ENCODE data around the gene TMEM156.
"Not testable (repeated sequence)": the region's sequence is repeated elsewhere in the genome, so short reads cannot be mapped to it uniquely, and the experiment has no call there.

The TMEM156 gene

DNA sequence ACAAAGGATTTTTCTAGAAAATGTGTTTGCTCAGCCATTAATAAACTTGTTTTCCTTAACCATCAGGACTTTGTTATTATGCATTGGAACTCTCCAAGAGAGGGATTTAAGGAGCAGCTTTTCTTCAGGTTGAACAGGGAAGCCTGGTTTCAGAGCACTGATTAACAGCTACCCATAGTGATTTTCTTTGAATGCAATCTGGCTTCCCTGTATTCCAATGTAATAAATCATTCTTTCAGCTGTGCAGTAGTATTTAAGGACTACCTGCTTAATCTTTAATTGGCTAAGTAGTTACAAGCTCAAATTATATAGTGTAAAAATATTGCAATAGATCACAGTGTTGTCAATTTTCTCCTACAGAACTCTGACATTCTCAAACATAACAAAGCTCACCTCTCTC is 77.5 kb downstream of the TMEM156 start:
- no peak for DNase-seq

DNA sequence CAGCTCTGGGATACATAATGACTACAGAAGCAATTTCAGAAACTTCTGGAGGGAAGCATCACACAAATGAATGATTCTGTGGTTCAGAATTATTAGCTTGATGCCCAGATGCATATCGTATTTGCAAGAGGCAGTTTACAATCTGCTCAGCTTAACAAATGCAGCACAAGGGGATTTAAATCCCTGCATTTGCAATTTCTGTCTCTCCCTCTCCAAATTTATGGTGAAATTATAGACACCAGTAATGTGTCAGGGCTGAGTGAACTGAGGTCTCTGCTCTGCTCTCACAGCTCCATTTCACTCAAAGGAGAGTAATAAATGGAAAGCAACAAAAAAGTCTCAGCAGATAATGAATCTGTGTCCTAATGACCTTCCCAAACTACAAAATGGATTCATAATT is 80.2 kb downstream of the TMEM156 start:
- DNase-seq = no peak

DNA sequence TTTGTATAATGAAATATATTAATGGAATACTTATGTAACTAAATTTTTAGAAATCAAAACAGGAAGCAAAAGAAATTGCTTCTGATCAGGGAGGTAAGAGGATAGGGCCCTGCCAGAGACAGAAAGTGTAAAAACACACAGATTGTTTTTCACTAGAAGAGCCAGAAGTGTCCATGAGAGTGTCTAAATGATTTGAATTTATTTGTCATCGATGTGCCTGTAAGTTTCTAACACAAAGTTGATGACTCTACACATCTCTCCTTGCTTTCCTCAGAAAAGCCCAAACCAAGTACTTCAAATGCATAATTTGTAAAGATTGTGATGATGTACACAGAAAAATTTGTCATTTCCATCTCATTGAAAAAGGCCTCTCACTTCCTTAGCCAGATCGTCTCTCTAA is 80.6 kb downstream of the TMEM156 start:
- no peak for DNase-seq

DNA sequence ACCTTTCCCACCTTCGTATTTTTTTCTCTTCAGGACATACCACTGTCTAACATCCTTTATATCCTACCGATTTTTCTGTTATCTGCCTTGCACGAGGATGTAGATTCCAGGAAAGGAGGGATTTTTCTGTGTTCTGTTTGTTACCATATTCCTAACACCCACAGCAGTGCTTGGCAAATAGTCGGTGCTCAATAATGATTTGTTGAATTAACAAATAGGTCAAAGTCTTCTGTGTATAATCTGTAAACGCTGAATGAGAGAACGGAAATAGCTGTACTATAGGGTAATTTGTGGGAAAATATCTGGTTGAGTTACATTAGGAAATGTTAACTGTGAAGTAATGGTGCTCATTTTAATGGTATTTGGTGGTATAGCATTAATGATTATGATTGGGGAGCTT is 81.5 kb downstream of the TMEM156 start:
- no peak for DNase-seq

DNA sequence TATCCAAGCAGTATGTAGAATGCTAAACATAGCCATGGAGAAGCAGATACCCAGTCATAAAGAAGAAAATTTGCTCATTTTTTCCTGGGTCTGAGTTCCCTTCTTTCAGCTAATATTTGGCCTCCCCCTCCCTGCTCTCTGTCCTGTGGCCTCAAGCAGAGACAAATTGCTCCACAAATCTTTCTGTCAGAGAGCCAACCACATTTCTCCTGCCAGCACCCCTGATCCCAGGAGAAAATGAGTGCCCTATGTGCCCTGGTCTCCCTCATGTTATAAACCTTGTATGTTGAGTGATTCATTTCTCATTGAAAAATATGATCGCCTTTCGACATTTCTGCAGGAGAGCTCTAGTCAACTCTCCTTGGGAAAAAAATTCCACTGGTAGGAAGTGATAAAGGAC is 82.0 kb downstream of the TMEM156 start:
- DNase-seq = no peak

DNA sequence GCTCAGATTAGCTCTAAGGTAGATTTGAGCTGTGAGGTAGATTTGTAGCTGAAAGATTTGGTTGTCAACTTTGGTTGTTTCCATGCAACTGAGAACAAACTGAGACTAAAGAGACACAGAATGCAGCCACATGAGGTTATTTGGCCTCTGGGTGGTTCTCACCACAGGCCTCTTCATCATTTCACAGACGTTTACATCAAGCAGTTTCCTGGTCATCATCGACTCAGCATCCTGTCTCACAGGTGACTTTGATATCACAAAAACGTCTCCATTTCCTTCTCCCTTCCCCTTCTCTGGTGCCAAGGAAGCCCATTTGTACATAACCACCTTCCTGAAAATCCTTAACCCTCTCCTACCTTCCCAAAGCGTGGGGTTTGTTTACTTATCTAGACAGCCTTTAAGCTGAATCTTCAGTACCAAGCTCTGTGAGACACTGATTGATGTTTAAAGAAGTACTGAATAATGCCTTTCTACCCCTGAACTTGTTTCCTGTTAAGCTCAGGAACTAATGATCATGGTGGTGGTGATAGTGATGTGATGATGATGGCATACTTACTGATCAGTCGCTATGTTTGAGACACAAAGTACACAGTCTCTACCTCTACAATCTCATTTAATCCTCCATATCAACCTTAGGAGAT is 82.7 kb downstream of the TMEM156 start:
- DNase-seq = no peak

DNA sequence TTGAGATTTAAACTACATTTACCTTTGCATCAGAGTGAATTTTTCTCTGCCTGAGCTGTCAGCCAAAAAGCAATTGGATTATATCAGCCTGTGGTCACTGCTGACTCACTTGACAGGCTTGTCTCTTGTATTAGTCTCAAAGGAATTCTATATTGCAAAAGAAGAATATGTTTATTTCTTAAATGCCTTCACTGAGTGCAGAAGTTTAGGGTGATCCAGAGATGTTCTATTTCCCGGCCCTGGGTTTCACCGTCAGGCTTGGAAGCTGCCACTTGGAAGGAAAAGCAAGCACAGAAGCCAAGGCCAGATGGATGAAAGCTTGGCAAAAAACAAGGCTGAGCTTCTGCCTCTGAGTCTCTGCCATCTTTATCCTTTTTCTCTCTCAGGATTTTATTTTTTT is 83.7 kb downstream of the TMEM156 start:
- no peak for DNase-seq

DNA sequence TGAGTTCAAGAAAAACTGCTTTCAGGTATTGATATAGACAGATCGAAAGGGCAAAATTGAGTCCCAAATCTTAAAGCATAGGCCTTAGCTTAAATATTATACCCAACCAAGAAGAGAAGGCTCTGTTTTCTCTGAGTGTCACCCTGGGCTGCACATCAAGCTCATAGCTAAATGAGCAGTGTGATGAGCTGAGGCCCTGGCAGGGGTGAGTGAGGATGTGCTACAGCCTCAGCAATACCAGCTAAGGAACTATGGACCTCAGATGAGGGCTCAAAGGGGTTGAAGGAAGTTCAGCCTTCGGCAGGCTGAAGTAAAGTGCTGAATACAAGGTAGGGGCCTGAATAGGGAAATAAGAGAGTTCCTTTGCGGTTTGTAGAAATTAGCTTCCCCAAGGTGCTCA is 85.3 kb downstream of the TMEM156 start:
- DNase-seq = no peak

DNA sequence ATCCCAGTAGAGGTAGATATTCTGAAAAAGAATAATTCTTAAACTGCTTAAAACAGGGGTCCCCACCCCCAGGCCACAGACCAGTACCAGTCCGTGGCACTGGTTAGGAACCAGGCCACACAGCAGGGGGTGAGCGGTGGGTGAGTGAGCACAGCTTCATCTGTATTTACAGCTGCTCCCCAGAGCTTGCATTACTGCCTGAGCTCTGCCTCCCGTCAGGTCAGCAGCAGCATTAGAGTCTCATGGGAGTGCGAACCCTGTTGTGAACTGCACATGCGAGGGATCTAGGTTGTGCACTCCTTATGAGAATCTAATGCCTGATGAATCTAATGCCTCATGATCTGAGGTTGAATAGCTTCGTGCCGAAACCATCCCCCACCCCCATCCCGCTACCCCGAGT is 87.8 kb downstream of the TMEM156 start:
- DNase-seq = no peak

DNA sequence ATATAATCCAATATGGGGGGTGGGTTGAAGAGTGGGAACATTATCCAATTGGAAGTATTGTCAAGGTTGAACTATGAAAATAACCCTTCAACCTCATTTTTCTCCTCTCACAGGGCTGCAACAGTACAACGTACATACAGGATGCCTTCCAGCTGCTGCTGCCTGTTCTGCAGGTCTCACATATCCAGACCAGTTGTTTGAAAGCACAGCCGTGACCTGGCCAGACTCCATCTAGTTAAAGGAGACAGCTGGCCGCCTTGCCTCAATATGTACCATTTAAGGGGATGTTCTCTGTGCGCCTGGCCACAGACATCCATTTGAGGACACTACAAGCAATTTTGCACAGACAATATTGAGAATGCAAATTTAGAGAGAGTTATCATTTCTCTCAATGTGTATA is 88.9 kb downstream of the TMEM156 start:
- no peak for DNase-seq

DNA sequence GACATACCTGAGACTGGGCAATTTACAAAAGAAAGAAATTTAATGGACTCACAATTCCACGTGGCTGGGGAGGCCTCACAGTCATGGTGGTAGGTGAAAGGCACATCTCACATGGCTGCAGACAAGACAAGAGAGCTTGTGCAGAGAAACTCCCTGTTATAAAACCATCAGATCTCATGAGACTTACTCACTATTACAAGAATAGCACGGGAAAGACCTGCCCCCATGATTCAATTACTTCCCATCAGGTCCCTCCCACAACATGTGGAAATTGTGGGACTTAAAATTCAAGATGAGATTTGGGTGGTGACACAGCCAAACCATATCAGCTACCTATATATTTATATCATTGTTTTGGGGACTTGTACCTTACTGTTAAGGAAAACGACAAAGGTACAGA is 90.3 kb downstream of the TMEM156 start:
- DNase-seq = not testable (repeated sequence)

DNA sequence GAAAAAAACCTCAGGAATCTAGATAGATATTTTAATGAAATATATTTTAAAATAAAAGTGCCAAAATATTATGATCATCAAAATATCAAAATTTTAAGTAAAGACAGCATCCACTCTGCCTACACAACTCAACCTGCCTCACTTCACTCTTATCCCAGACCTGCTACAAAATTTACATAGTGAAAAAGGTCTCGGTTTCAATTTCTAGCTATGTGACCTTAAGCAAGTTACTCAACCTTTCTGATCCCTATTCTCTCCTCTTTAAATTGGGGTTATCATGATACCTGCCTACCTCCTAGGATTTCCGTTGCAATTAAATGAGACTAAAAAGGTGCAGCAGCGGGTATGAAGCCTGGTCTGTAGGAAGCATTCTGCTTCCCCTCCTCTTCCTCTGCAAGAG is 91.7 kb downstream of the TMEM156 start:
- DNase-seq = no peak

DNA sequence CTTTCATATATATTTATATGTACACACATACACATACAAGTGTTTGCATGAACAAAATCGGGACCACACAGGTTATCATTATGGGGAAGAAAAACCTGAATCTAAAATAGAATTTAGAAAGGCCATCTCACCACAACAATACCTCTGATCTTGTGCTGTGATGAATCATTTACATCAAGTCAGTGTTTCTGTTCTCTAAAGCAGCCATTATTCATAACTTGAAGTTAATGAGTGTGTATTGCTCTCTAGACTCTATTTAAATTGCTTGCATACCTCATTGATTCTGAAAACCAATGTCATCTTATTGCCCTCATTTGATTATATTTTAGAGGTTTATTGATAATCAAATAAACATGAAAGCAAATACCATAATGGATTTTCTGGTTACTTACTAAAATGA is 93.0 kb downstream of the TMEM156 start:
- no peak for DNase-seq

DNA sequence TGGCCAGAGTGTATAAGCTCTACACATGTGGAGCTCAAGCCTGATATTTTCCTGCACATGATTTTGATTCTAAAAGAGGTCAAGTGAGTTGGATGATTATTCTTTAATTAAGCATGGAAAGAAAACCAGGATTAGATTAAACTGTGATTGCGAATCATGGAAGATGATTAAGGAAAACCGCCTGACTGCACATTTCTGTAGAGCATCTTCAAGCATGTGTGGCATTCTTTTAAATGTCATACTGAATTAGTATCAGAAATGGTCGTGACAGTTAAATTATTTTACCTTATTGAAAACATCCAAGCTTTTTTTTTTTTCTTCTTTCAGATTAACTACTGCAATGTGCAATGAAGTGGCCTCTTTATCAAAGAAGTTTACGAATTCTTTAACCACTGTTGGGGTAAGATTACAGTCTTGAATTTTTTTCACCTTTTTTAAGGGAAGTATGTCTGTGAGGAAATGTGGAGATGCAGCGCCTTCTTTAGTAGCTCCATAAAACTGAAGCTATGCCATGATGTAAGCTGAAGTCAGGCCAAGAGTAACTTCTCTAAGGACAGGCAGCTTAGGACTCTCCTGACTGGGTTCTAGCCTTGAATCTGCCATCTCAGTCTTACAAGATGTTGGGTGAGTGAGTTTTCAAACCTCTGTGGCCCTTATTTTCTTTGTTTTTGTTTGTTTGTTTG is 96.7 kb downstream of the TMEM156 start:
- DNase-seq = no peak

DNA sequence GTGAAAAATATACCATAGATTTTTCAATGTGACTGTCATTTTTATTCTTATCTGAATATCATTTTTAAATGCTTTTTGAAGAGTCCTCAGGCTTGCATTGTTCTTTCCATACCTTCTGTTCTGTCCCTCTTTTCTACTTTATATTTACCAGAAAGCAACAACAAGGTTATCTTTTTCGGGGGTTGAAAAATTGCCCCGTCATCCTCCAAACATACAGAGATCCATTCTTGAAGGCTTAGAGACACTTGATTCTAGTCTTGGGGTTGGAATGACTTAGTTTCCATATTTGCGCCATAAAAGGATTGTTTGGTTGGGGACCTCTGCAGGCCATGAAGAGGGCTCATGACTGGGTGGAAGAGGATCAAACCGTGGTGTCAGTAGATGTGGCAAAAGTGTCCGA is 101.1 kb downstream of the TMEM156 start:
- DNase-seq = no peak

DNA sequence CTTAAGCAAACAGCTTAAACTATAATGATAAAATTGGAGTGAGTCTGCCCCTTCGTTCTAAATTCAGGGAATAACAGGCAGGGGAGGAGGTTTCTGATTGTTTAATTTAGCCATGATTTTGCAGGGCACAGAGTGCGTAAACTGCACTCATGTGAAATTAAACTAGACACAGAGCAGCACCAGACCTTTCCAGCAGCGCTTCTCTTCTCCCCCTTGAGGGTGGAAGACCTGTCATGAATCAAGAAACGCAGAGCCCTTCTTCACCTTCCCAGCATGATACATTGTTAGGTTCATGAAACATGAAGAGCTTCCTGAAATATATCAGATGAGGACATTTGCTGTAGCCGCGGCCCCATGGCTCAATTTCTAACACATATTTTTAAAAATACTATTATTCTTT is 101.5 kb downstream of the TMEM156 start:
- DNase-seq = no peak

DNA sequence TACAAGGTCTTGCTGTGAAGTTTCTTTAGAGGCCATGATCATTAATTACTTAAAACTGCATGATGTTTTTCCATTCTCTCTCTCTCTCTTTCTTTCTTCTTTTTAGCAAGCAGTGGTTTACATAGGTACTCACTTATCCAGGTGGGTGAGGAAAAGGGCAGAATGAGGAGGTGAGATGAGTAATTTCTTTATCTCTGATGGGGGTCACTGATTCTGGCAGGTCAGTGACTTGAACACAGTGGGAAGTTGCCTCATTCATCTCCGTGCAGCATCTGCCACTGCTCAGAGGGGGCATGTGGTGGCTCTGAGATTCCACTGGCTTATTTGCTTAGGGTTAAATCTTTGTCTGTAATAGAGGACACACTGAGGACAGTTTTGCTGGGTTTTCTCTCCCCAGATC is 102.0 kb downstream of the TMEM156 start:
- no peak for DNase-seq

DNA sequence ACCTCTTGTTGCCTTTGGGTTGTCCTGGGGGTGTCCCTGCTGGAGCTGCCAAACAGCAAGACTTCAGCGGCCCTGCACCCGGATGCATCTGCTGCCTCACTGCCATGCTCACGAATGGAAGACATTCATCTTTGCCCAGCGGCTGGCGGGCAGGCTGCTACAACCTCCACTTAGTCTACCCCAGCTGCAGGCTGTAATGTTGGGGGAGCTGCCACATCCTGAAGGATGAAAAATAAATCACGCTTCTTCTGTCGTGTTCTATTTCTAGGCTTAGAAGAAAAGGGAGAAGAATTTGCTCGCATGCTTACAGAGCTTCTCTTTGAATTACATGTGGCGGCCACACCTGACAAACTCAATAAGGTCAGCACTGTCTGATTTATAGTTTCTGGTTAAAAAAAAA is 103.2 kb downstream of the TMEM156 start:
- DNase-seq = no peak

DNA sequence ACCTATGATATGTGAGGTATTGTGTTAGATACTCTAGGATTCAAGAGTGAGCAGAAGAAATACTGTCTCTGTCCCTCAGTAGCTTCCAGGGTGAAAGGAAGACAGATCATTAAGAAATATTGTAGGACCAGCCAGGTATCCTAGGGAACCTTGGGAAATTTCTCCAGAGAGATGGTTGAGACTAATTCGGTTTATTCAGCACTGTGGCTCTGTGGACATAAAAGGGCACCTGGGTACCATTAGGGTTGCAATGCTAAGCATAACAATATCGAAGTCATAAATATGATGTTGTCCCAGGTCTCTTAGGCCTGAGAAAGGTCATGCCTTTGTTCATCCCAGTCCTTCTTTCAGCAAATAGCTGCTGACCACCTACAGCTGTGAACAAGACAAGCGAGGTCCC is 103.6 kb downstream of the TMEM156 start:
- DNase-seq = no peak

DNA sequence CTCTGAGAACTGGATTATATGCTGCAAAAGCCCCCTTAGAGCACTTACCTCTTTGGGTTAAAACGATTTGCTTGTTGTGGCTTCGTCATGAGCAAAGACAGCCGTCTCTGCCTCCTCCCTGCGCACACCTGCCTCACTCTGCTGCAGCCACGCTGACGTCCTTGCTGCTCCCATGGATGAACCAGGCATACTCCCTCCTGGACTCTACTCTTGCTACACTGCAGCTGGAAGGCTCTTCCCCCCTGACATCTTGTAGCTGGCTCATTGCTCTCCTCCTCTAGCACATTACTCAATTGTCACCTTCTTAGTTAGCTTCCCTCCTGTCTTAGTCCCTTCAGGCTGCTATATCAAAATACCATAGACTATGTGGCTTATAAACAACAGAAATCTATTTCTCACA is 105.3 kb downstream of the TMEM156 start:
- no peak for DNase-seq

DNA sequence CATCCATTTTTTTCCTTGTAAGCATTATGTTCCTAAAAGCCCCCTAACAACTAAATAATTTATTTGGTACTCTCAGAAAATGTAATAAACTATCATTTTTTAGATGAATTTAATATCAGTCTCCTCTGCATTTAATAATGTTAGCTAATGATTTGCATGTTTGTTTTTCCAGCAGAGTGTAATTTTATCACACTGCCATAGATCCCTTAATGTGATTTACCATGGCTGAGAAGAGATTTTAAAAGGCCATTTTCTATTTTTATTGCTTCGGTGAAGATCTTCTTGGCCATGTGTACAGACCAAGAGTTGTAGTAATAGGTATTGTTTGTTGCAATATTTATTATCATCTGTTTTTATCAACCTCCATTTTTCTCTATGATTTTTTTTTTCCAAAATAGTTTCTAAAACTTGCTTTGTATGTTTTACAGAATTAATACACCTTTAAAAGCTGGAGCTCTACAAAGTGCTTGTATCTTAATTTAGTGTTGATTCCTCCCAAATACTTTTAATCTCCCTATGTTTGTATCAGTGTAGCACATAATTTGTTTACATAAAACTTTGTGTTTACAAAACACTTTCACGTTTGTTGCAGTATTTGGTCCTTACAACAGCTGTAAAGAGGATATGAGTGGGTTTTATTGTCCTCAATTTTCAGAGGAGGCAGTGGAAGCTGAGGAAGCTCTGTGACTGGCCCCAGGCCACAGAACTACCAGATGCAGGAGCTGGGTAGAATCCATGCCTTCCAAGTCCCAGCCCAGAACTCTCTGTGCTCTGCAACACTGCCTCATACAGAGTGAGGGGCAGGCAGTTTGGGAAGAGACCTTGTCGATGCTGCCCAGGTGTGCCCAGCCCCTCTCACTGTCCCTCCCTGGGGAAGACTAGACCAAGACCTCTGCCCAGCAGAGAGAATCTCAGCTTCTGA is 106.5 kb downstream of the TMEM156 start:
- DNase-seq = no peak

DNA sequence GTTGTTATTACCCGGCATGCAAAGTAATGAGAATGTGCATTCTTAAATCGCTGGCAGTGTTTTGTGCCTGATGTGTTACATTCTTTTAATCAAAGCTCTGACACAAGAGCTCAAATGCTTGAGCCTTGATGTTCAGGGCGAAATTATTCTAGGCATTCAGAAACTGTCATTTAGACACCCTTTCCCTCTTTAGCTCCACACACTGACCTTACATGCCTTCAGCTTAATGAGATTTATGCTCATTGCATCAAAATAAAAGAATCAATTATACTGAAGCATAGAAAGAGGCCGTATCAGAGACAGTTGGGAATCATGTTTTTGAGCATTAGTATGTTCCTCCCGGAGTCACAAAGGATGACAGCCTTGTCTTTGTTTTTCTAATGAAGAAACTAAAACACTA is 107.9 kb downstream of the TMEM156 start:
- no peak for DNase-seq

DNA sequence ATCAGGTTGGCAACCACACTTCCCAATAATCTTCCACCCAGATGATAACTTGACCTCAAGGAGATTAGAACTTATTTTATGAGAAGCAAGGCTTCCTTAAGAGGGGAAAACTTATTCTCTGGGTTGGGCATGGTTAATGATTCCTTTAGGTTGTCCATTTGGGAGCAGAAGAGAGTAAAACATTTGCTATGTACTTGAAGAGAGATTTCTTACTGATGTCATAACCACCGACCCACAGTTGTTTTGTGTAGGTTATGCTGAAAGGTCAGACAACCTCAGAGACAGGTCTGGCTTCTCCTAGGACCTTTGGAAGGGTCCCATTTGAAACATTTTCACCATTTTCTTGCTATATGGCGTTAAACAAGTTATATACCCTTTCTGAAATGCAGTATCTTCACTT is 108.5 kb downstream of the TMEM156 start:
- DNase-seq = no peak

DNA sequence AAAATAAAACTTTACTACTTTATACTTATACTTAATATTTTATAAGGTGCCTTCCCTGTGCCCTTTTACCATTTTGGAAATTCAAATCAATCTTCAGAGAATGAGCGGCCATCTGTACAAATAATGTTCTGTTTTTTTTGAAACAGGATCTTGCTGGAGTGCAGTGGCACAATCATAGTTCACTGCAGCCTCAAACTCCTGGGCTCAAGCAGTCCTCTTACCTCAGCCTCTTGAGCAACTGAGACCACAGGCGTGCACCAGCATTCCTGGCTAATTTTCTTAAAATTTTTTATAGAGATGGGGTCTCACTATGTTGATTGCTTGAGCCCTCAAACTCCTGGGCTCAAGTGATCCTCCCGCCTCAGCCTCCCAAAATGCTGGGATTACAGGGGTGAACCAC is 111.1 kb downstream of the TMEM156 start:
- DNase-seq = no peak

Measured in NCI-H2107 (cell line).